ENCODE results near the gene CPLANE2.

CPLANE2 gene

DNA sequence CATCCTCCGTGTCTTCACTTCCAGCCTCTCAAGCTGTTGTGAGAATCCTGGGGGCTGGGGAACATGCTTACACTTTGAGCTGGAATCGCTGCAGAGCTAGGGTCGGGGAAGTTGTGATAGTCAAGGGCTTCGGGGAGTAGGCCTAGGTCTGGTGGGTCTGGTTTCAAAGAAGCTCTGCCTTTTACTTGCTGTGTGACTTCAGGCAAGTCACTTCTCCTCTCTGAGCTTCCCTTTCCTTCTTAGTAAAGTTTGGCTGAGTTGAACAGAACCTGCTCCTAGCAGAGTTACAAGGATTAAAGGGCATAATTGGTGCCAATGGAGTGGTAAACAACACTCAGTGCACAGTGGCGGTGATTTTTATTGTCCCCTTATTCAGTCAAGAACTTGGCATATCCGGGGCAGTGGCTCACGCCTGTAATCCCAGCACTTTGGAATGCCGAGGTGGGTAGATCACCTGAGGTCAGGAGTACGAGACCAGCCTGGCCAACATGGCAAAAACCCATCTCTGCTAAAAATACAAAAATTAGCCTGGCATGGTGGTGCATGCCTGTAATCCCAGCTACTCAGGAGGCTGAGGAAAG, 50.2 kb downstream of the CPLANE2 start:
- DNase-seq = no peak

DNA sequence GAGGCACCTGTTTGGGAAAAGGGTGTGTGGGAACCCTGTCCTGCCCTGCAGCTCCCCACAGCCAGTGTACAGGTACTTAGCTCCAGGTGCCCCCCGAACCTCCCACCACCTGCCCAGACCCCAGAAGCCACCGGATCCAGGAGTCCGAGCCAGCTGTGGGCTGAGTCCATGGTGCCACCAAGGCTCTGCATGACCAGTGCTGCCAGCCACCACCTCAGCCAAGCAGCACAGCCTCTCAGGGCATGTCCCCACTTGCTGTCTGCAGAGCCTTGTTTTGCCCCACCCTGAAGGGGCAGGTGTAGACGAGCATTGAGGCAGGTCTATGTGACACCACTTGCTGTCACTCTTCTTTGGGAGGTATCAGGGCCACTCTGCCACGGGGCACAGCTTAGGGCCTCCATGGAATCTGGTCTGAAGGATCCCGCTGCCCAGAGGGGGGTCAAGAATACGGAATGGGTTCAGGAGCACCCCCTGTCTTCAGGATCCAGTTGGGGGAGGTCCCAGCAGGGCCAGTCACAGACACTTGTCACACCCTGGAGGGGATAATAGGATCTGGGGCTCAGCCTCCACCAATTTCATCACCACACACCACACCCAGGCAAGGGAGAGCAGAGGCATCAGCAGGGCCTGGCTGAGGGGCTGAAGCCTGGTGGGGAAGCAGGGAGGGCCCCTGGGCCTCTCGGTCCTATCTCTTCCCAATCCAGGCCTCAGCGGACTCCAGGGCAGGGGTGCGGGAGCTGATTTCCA, 52.3 kb downstream of the CPLANE2 start:
- DNase-seq = no peak

DNA sequence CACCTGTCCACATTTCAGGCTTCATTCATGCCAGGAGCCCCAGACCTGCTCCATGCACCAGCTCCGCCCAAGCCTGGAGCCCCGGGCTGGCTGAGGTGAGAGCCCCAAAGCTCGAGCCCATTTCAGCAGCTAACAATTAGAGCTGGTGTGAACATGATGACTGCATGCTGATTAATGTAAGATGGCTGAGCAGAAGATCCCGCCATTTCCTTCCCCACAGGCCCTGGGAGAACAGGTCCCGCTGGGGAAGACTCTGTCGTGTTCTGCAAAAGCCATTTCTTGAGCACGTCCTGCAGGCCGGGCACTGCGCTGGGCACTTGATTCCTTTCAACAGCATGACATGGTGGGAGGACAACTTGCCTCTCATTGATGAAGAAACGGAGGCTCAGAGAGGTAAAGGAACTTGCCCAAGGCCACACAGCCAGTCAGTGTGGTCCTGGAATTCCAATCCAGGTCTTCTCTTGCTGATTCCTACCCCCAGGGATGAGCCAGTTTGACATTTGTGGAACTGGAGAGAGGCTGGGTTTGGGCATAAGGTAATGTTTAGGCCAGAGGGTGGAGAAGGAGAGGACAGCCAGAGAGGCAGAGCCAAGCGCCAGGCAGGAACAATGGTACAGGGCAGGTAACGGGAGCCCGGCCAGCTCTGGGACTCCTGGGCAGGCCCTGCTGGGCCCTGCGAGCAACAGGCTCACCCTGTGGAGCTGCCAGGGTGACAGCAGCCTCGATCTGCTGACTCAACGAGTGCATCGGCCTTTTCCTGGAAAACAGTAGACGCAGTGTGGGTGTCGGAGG, 53.0 kb downstream of the CPLANE2 start:
- no peak for DNase-seq

GRCh38 chr1:16183179-16183578, 53.8 kb downstream of the CPLANE2 start:
- no peak for DNase-seq

GRCh38 chr1:16181887-16182719, 54.9 kb downstream of the CPLANE2 start:
- no peak for DNase-seq
